HL-60 (cell line): ENCODE results near the gene DTL.

ENCODE experiments used
- DNase-seq, 2 experiments: peaks; one replicate each; pipeline ENCODE4 v3.0.0-alpha.2; 2010 to 2020; ENCODE audit warnings: low read depth in 1 of 2, low spot score in 1 of 2
- H3K27ac ChIP-seq: fragments of 250-450 bp; sonication (Bioruptor Pico); replicated peaks from 2 replicates; pipeline ENCODE4 v1.5.1; 2020; ENCODE audit warnings: mild to moderate bottlenecking, moderate library complexity
- H3K27me3 ChIP-seq: fragments of 250-450 bp; sonication (Bioruptor Pico); 2 replicates; pipeline ENCODE4 v1.5.1; 2021; ENCODE audit warnings: mild to moderate bottlenecking, moderate library complexity; ENCODE audit not compliant: insufficient read depth, poor library complexity, severe bottlenecking
- H3K4me3 ChIP-seq: replicated peaks from 2 replicates; pipeline ENCODE4 v1.5.1; 2011; ENCODE audit warnings: mild to moderate bottlenecking, control low read depth, low read length; ENCODE audit not compliant: insufficient read depth
- CTCF ChIP-seq: IDR thresholded peaks from one replicate; pipeline ENCODE4 v1.5.1; 2011; ENCODE audit warnings: low read length, control low read depth, inconsistent platforms; ENCODE audit not compliant: insufficient read depth
- GABPA ChIP-seq: IDR thresholded peaks from 2 replicates; pipeline ENCODE4 v1.6.1; 2012; ENCODE audit warnings: low read depth
- POLR2AphosphoS5 ChIP-seq: IDR thresholded peaks from 2 replicates; pipeline ENCODE4 v1.6.1; 2012; ENCODE audit warnings: low read depth
- REST ChIP-seq: IDR thresholded peaks from 2 replicates; pipeline ENCODE4 v1.6.1; 2012; ENCODE audit warnings: low read depth; ENCODE audit not compliant: insufficient replicate concordance
- SPI1 ChIP-seq: IDR thresholded peaks from 2 replicates; pipeline ENCODE4 v1.6.1; 2012; ENCODE audit warnings: low read depth, mild to moderate bottlenecking, borderline replicate concordance

Gene DTL

GRCh38 chr1:212097360-212097759, 61.8 kb downstream of the DTL start:
- TF ChIP-seq REST, result no peak
- no peak for TF ChIP-seq GABPA
- no peak for TF ChIP-seq CTCF
- no peak for TF ChIP-seq SPI1
- TF ChIP-seq POLR2AphosphoS5, result no peak
- H3K27ac ChIP-seq, result no peak overlapping the region
- no peaks in the 10 kb centered on the region for H3K27me3 ChIP-seq
- no peak overlapping the region for H3K4me3 ChIP-seq
- no peak for DNase-seq

GRCh38 chr1:212098310-212098709, 62.8 kb downstream of the DTL start:
- no peak for DNase-seq

GRCh38 chr1:212098771-212099170, 63.2 kb downstream of the DTL start:
- Histone ChIP-seq H3K27me3 (no peaks in the 10 kb centered on the region), H3K4me3 (no peak overlapping the region), H3K27ac (no peak overlapping the region)
- TF ChIP-seq SPI1 (no peak), CTCF (no peak), REST (no peak), GABPA (no peak), POLR2AphosphoS5 (no peak)
- DNase-seq, result no peak

More at GRCh38 chr1:212098310-212098709, 62.8 kb downstream of the DTL start:
- Histone ChIP-seq H3K27me3 (no peaks in the 10 kb centered on the region), H3K27ac (no peak overlapping the region), H3K4me3 (no peak overlapping the region)
- TF ChIP-seq GABPA (no peak), CTCF (no peak), POLR2AphosphoS5 (no peak)

- no peak for DNase-seq
- Histone ChIP-seq H3K27ac (no peak overlapping the region), H3K4me3 (no peak overlapping the region), H3K27me3 (no peaks in the 10 kb centered on the region)
- TF ChIP-seq CTCF, result no peak
- no peak for TF ChIP-seq GABPA
Measured at GRCh38 chr1:212101251-212101650, 65.7 kb downstream of the DTL start.
